Stomach (tissue), 9 donors: ENCODE data around the gene LMCD1. TPM values are rescaled to one million over a fixed set of nuclear protein-coding genes. Genes with fewer than 3 reads are reported as not detected.

Experiments used
- DNase-seq, 2 donors: peaks; one replicate each; pipeline versions ENCODE4 v3.0.0 to v3.0.0-alpha.2; 2013 to 2019
- H3K27ac ChIP-seq, 5 donors: fragments of 200-600 bp in 4 of 5; sonication (generic) in 4 of 5; one replicate each; pipeline ENCODE4 v1.5.1; 2013 to 2019; ENCODE audit warnings: mild to moderate bottlenecking in 1 of 5, moderate library complexity in 1 of 5
- H3K27me3 ChIP-seq, 3 donors: fragments of 200-600 bp; sonication (generic); one replicate each; pipeline ENCODE4 v1.5.1; 2017 to 2019; ENCODE audit warnings: mixed run types in 1 of 3
- H3K36me3 ChIP-seq, 4 donors: fragments of 200-600 bp; sonication (generic); 1 replicate in 3 of 4; 2 replicates in 1 of 4; pipeline ENCODE4 v1.5.1; 2016 to 2019
- H3K4me1 ChIP-seq, 4 donors: fragments of 200-600 bp; sonication (generic); one replicate each; pipeline ENCODE4 v1.5.1; 2016 to 2019
- H3K4me3 ChIP-seq, 4 donors: fragments of 200-600 bp; sonication (generic) in 3 of 4; one replicate each; pipeline ENCODE4 v1.5.1; 2016 to 2019; ENCODE audit warnings: mild to moderate bottlenecking in 1 of 4
- H3K9me3 ChIP-seq, 4 donors: fragments of 200-600 bp; sonication (generic); one replicate each; pipeline ENCODE4 v1.5.1; 2016 to 2019
- EP300 ChIP-seq: sonication (generic); formaldehyde crosslinking; IDR thresholded peaks from one replicate; pipeline ENCODE4 v1.6.1; 2017; ENCODE audit warnings: antibody characterized with exemption
- POLR2A ChIP-seq, 4 donors: fragments of 450-650 bp; IDR thresholded peaks; one replicate each; pipeline ENCODE4 v1.6.1; 2016; ENCODE audit warnings: antibody characterized with exemption in 4 of 4, control low read depth in 2 of 4, mild to moderate bottlenecking in 1 of 4, moderate library complexity in 1 of 4
- POLR2AphosphoS5 ChIP-seq, 3 donors: sonication (generic); formaldehyde crosslinking; IDR thresholded peaks; one replicate each; pipeline ENCODE4 v1.6.1; 2016; ENCODE audit warnings: antibody characterized with exemption in 3 of 3
- WGBS, 5 donors: extraction: QIAGEN DNeasy Blood & Tissue Kit in 3 of 5; methylation state at CpG; one replicate each; pipeline versions ENCODE4 v1.1.5 to v1.1.7; 2013 to 2018; 5-methylcytosine and 5-hydroxymethylcytosine counted together
- intact Hi-C: fragments of 100-400 bp; cut with DNase I; formaldehyde crosslinking; loops from one replicate; pipeline ENCODE4 v1.15.1; 2023; ENCODE audit warnings: low total_unique reads
- polyA plus RNA-seq, 3 donors: library from polyadenylated mRNA; stranded (reverse); fragments of 200-250 nt; gene quantifications; one replicate each; pipeline ENCODE4 v1.2.3, GENCODE V29; 2013
- total RNA-seq, 5 donors: library from RNA; depleted of rRNA; stranded (reverse); fragments of >200 nt; gene quantifications; one replicate each; pipeline versions ENCODE4 v1.1.0 to v1.2.3, GENCODE V29; 2014 to 2016
- TF ChIP-seq, protein P1 (sequence below), 7 experiments: fragments of 450-650 bp in 4 of 7; fragments of 200-600 bp in 3 of 7; sonication (generic) in 3 of 7; IDR thresholded peaks; one replicate each; pipeline ENCODE4 v1.5.1; 2016 to 2019; ENCODE audit warnings: antibody characterized with exemption in 7 of 7, control low read depth in 2 of 7, mild to moderate bottlenecking in 1 of 7
- donor health status: healthy with polysubstance abuse.
- donor health status: Bipolar disorder and iron deficiency.
- donor health status: healthy.

The LMCD1 gene
- total and polyA plus RNA-seq, 8 donors, result 0.58 to 60.2 (median 23.7) TPM

DNA sequence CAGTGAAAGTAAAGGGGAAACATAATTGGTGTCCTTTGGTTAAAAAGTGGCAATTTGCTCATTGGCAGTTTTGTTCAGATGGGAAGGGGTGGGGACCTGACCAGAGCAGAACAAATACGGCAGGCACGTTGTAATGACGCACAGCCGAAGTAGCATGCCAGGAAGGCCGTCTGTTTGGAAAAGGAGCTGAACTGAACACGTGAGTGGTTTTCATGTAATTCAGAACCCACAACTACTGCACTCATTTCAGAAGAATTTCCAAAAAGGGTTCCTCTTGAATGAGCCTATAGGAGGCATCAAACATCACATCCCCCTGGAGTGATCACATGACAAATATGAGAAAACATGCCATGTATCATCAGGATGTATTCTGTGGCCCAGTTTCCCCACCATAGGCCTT lies 42.9 kb upstream of the LMCD1 start:
- Histone ChIP-seq H3K27me3 (no peaks in the 10 kb centered on the region), H3K36me3 (no peaks in the 10 kb centered on the region), H3K27ac (peak overlapping the region in 4 of 5 donors; percentile 24 to 47 (median 28)), H3K4me1 (peaks cover 0 to 7% (median 2%) of the 10 kb centered on the region in 4 donors), H3K9me3 (no peaks in the 10 kb centered on the region), H3K4me3 (no peak overlapping the region)
- TF ChIP-seq POLR2A (IDR thresholded peaks at IDR 0.05) (no peak), POLR2AphosphoS5 (IDR thresholded peaks at IDR 0.05) (peak in 1 of 3 donors; percentile 11), EP300 (no peak)
- TF ChIP-seq, protein P1, sequence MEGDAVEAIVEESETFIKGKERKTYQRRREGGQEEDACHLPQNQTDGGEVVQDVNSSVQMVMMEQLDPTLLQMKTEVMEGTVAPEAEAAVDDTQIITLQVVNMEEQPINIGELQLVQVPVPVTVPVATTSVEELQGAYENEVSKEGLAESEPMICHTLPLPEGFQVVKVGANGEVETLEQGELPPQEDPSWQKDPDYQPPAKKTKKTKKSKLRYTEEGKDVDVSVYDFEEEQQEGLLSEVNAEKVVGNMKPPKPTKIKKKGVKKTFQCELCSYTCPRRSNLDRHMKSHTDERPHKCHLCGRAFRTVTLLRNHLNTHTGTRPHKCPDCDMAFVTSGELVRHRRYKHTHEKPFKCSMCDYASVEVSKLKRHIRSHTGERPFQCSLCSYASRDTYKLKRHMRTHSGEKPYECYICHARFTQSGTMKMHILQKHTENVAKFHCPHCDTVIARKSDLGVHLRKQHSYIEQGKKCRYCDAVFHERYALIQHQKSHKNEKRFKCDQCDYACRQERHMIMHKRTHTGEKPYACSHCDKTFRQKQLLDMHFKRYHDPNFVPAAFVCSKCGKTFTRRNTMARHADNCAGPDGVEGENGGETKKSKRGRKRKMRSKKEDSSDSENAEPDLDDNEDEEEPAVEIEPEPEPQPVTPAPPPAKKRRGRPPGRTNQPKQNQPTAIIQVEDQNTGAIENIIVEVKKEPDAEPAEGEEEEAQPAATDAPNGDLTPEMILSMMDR (IDR thresholded peaks at IDR 0.05), result no peak
- no peak for DNase-seq
- intact Hi-C loops, result no loop called here
- WGBS, 5 donors, result 67 to 84% (median 71%) methylated on average over 6 of the region's 6 CpGs

DNA sequence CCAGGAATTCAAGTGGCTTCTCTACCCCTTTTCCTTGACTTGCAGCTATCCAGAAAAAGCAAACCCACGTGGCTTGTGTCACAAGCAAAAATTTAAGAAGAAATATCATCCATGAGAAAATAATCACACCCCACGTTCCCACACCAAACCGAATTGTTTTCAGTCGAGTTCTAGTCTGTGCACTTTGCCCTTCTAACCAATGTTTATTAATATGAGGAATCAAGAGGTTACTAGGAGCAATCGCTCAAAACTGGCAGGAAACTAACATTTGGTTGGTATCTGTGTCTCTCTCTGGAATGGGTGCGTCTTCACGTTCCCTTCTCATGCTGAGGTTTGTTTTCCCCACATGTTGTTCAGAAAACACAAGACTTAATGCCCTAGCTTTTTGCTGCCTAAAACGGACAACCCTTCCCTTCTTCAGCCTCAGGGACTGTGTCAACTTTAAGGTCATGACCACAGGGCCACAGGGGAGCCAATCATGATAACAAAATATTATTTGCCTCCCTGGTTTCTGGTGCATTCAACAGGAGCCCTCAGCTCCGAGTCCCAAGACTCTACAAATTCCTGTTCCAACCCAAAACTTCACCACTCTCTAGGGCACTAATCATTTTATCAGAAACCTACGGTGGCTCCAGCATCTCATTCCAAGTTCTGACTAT lies 41.4 kb upstream of the LMCD1 start:
- WGBS, 5 donors, result 60 to 72% (median 67%) methylated on average over 10 of the region's 10 CpGs
- Histone ChIP-seq H3K9me3 (no peaks in the 10 kb centered on the region), H3K4me1 (peaks cover 0 to 7% (median 2%) of the 10 kb centered on the region in 4 donors), H3K27me3 (no peaks in the 10 kb centered on the region), H3K36me3 (no peaks in the 10 kb centered on the region), H3K4me3 (no peak overlapping the region), H3K27ac (no peak overlapping the region)
- TF ChIP-seq, protein P1 (IDR thresholded peaks at IDR 0.05), result no peak
- no peak for TF ChIP-seq POLR2AphosphoS5 (IDR thresholded peaks at IDR 0.05)
- TF ChIP-seq POLR2A (IDR thresholded peaks at IDR 0.05), result no peak
- TF ChIP-seq EP300, result no peak
- DNase-seq, result no peak
- intact Hi-C loops, result no loop called here

DNA sequence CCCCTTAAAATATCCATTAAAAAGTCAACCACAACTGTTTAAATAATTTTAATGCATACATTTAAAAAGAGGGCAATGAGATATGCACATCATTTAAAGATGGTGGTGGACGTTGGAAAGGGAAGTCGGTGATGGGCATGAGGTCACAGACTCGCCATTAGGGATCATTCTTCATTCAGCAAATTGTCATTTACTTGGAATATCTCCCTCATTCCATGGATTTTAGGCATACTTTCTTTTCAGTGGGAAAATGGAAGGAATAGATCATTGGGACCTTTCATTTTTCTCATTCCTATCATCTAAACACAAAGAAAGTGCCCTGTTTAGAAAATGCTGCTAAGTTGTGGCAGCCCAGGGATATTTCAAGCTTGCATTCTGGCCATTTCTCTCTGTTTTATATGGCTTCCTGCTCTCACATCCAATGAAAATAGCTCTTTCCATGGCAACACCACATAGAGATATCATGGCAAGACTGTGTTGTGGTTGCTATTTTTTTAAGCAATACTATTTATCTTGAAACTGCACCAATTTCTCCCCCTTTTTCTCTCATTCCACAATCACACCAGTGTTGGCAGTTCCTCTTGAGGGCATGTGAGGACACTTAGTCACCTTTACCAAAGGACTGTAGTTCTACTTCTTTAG lies 40.7 kb upstream of the LMCD1 start:
- H3K36me3 ChIP-seq, result no peaks in the 10 kb centered on the region
- DNase-seq, result no peak
- no peak for TF ChIP-seq EP300
- intact Hi-C loops, result no loop called here
- no peak overlapping the region for H3K27ac ChIP-seq
- H3K4me1 ChIP-seq, result peaks cover 0 to 7% (median 2%) of the 10 kb centered on the region in 4 donors
- no peak overlapping the region for H3K4me3 ChIP-seq
- 66 to 88% (median 86%) methylated on average over 3 of the region's 3 CpGs for WGBS, 5 donors
- no peaks in the 10 kb centered on the region for H3K9me3 ChIP-seq
- no peaks in the 10 kb centered on the region for H3K27me3 ChIP-seq

DNA sequence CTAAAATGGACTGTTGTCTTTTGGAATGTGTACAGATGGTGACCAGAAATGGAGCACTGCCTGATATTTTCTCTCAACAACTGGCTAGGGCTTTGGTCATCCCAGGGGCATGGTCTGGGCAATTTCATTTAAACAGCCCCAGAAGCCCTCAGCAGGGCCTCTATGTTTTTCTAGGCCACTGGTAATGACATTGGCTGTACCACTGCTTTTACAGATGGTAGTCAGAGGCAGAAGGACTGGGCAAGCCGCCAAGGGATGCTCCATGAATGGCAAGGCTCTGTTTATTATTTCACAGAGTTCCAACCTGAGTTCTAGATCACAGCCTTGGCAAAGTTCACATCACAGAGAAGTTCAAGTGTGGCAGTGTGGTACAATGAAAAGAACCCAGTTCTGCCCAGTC lies 37.0 kb upstream of the LMCD1 start:
- H3K4me3 ChIP-seq, result no peak overlapping the region

More for the DNA sequence above, 37.0 kb upstream of the LMCD1 start:
- H3K27ac ChIP-seq, result no peak overlapping the region
- H3K4me1 ChIP-seq, result peaks cover 0 to 7% (median 2%) of the 10 kb centered on the region in 4 donors
- intact Hi-C loops, result no loop called here
- no peak for TF ChIP-seq POLR2A (IDR thresholded peaks at IDR 0.05)
- TF ChIP-seq, protein P1 (IDR thresholded peaks at IDR 0.05), result no peak
- no peak for TF ChIP-seq EP300
- no peak for TF ChIP-seq POLR2AphosphoS5 (IDR thresholded peaks at IDR 0.05)
- WGBS, 5 donors, result 86 to 100% (median 88%) methylated on average over 1 of the region's 1 CpG
- DNase-seq, result no peak
- no peaks in the 10 kb centered on the region for H3K27me3 ChIP-seq
- no peaks in the 10 kb centered on the region for H3K36me3 ChIP-seq
- H3K9me3 ChIP-seq, result no peaks in the 10 kb centered on the region
